Glomerular endothelial cell (primary cell): Measurements from ENCODE around the gene RNF123. TPM values are rescaled to one million over a fixed set of nuclear protein-coding genes. Genes with fewer than 3 reads are reported as not detected.

ENCODE experiments used
- DNase-seq: peaks from one replicate; pipeline ENCODE4 v3.0.0-alpha.2; 2011; ENCODE audit warnings: low read depth, low spot score; ENCODE audit errors: extremely low read depth
- total RNA-seq: library from RNA; depleted of rRNA; stranded (reverse); fragments of >200 nt; gene quantifications from 2 replicates; pipeline ENCODE4 v1.2.3, GENCODE V29; 2015

Gene RNF123
- total RNA-seq = 26.4 and 35.5 TPM in 2 replicates

GRCh38 chr3:49689046-49689907 lies at the start of gene RNF123, which contains the start of gene MST1:
TSS of gene RNF123 (plus strand) at chr3:49689557. CDS start at chr3:49691166, 1,609 bp downstream.
TSS of gene MST1 (minus strand) at chr3:49689474. CDS start at chr3:49688691, 783 bp downstream.
- DNase-seq = peak; percentile 45

GRCh38 chr3:49641292-49641691 lies 48.1 kb upstream of the RNF123 start:
- DNase-seq = no peak

- DNase-seq = no peak
Observed at GRCh38 chr3:49641921-49642707, 47.2 kb upstream of the RNF123 start.

DNA sequence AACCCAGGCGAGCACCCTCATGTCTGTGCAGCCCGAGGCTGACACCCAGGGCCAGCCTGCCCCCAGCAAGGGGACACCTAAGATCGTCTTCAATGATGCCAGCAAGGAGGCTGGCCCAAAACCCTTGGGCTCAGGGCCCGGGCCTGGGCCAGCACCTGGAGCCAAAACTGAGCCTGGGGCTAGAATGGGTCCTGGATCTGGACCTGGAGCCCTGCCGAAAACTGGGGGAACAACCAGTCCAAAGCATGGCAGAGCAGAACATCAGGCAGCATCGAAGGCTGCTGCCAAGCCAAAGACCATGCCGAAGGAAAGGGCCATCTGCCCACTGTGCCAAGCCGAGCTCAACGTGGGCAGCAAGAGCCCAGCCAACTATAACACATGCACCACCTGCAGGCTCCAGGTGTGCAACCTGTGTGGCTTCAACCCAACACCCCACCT lies 46.6 kb upstream of the RNF123 start:
- DNase-seq = no peak

DNA sequence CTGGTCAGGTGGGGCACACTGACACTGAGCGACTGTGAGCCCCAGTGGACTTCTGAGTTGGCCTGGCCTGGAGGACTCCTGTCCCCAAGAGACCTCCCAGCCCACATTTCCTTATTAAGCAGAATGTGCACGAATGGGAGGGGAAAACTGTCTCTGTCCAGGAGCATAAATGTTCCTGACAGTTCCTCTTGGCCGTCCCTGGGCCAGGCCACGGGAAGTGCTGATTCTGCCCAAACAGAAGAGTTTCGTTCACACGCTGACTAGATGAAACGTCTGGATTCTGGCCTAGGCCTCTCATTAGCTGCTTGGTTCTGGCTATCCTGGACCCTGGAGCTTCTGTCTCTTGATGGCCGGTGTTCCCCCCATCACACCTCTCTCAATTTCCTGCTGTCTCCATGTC lies 44.7 kb upstream of the RNF123 start:
- DNase-seq = no peak

DNA sequence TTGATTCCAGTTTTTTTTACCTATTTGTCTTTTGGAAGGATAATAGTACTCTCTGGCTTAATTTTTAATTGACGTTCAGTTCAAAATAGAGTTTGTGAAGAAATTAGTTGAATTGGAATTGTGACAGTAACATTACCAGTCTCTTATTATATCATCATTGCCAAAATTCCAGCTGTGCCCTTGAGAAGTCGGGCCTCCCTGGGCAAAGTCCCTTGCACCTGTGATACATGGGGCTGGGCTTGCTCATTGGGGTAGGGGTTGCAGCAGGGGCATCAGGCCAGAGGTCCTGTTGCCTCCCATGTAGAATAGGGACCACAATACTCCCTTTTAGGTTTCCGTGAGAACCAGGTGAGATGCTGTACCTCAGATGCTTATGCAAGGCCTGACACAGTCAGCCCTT lies 43.1 kb upstream of the RNF123 start:
- DNase-seq = no peak

DNA sequence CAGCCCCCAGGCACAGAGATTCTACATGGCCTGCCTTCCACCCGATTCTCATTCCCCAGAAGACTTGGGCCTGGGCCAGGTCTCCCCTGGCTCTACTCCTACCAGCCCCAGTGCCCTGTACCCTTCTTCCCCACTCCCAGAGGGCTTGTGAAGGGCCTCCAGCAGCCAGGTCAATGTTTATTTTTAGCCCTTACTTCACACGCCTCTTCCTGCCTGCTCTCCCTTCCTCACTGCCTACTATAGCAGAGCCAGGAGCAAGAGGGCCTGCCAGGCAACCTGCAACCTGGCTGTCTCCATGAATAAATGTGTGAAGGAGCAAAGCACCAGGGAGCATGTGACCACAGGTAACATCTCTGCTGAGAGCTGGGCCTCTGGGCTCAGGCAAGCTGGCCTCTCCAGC lies 41.6 kb upstream of the RNF123 start:
- no peak for DNase-seq

DNA sequence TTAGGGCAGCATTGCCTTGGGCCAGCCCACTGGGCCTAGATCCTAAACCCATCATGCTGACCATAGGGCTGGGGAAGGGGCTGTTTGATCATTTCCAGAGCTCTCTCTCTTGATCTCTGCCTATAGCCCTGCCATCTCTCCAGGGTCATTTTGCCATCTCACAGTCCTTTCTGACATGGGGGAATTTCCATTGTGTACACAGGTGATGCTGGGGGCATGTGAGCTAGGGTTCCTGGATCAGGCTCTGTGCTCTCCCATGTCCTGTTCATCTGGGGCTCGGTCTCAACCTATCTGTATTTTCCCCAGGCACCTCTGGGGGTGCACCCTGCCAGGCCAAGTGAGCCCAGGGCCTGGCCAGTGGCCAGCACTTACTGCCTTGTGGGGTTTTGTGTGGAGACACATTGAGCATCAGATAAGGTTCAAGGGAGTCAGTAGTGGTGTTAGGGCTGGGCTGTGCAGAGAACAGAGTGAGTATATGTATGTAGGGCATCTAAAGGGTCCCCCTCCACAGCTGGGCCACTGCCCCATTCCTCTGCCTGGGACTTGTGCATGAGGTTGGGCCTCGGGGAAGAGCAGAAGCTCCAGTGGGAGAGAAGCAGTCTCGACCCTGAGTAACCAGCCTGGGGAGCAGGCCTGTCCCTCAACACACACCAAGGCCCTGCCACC lies 40.9 kb upstream of the RNF123 start:
- no peak for DNase-seq

- DNase-seq = no peak
Observed at GRCh38 chr3:49649576-49649975, 39.8 kb upstream of the RNF123 start.

GRCh38 chr3:49650177-49650576 lies 39.2 kb upstream of the RNF123 start:
- no peak for DNase-seq

GRCh38 chr3:49650637-49651036 lies 38.7 kb upstream of the RNF123 start:
- no peak for DNase-seq

- no peak for DNase-seq
Observed at GRCh38 chr3:49652218-49652902, 37.0 kb upstream of the RNF123 start.

DNA sequence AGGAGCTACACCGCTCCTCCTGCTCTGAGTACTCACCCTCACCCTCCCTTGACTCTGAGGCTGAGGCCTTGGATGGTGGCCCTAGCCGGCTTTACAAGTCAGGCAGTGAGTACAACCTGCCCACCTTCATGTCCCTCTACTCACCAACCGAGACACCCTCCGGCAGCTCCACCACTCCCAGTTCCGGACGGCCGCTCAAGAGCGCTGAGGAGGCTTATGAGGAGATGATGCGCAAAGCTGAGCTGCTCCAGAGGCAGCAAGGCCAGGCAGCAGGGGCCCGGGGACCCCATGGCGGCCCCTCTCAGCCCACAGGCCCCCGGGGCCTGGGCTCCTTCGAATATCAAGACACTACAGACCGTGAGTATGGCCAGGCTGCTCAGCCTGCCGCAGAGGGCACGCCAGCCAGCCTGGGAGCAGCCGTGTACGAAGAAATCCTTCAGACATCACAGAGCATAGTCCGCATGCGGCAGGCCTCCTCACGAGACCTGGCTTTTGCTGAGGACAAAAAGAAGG lies 36.4 kb upstream of the RNF123 start:
- DNase-seq = no peak

- DNase-seq = no peak
Observed at GRCh38 chr3:49653621-49654020, 35.7 kb upstream of the RNF123 start.

DNA sequence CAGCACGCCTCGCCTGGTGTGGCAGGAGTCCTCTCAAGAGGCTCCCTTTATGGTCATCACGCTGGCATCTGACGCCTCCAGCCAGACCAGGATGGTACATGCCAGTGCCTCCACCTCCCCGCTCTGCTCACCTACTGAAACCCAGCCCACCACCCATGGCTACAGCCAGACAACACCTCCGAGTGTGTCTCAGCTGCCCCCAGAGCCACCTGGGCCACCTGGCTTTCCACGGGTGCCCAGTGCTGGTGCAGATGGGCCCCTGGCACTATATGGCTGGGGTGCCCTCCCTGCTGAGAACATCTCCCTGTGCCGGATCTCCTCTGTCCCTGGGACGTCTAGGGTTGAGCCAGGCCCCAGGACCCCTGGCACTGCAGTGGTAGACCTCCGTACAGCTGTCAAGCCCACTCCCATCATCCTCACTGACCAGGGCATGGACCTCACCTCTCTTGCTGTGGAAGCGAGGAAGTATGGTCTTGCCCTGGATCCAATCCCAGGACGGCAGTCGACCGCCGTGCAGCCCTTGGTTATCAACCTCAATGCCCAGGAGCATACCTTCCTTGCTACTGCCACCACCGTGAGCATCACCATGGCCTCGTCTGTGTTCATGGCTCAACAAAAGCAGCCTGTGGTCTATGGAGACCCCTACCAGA lies 35.1 kb upstream of the RNF123 start:
- DNase-seq = no peak

GRCh38 chr3:49654955-49655556 lies 34.3 kb upstream of the RNF123 start:
- DNase-seq = no peak

GRCh38 chr3:49655731-49656285 lies 33.5 kb upstream of the RNF123 start:
- no peak for DNase-seq

DNA sequence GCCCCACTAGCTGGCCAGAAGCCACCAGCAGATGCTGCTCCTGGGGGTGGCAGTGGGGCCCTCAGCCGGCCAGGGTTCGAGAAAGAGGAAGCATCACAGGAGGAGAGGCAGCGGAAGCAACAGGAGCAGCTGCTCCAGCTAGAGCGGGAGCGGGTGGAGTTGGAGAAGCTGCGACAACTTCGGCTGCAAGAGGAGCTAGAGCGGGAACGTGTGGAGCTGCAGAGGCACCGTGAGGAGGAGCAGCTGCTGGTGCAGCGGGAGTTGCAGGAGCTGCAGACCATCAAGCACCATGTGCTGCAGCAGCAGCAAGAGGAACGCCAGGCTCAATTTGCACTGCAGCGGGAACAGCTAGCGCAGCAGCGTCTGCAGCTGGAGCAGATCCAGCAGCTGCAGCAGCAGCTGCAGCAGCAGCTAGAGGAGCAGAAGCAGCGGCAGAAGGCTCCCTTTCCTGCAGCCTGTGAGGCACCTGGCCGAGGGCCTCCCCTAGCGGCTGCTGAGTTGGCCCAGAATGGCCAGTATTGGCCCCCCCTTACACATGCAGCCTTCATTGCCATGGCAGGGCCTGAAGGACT lies 32.7 kb upstream of the RNF123 start:
- no peak for DNase-seq
